Activated T-cell treated with anti-CD3 and anti-CD28 coated beads, Interleukin-2, amount 50 U/mL, for 48 hours (primary cell): ENCODE measurements around the gene CISD3.

Experiments
- DNase-seq, 2 experiments: peaks; one replicate each; pipeline ENCODE4 v3.0.0-alpha.2; 2020

Gene CISD3

DNA sequence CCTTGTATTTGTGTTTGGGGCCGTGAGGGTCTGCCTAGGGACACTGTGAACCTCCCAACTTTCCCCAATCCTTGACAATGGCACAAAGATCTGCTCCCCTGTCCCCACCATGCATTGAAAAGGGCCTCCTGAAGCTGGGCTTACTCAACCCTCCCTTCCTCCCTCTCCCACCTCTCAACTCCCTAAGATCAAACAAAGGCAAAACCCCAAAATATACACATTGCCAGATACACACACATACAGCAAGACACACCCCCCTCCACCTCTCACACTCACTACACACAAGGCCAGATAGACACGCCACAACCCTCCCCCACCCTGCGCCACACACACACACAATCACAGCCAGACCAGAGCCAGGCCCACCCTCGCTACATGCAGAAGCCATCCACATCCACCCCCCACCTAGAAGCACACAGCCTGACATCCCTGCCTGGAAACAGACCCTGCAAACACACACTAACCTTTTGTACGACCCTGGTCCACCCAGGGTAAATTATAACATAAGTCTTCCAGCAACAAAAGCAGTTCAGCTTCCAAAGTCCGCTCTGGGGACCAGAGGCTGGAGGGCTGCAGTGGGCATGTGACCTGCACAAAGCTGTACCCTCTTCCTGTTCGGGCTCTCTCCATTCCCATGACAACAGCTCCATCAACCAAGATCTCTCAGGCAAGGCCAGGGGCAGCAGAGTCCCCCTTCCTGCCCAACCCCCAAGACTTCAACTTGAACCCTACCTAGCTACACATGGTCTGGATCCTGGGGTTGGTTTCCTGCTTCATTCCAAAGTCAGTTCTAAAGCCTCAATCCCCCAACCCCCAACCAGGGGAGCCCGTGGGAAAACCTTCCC is 16.1 kb downstream of the CISD3 start:
- no peak for DNase-seq

DNA sequence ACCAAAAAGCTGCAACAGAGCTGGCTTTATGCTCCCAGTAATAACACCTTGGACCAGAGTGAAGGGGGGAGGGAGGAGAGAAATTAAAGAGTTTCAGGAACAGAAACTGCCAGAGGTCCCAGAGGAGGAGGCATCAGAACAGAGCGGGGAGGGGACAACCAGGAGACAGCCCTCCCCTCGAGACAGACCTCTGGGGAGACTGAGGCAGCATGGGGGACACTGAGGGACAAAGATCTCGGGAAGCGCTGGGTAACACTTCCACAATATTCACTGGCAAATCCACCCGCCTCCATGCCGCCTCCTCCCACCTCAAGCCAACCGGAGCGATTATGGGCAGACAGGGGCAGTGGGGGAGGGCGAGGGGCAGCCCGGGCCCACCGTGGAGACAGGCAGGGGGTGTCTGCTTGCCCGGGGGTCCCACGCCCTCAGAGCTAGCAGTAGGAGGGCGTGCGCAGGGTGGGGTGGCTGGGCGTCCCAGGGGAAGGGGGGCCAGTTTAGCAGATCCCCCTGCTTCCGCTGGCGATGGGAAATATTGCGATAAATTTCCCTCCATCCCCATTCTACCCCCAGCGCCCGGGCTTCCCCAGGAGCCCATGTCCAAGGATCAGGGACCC is 16.8 kb downstream of the CISD3 start:
- no peak for DNase-seq

DNA sequence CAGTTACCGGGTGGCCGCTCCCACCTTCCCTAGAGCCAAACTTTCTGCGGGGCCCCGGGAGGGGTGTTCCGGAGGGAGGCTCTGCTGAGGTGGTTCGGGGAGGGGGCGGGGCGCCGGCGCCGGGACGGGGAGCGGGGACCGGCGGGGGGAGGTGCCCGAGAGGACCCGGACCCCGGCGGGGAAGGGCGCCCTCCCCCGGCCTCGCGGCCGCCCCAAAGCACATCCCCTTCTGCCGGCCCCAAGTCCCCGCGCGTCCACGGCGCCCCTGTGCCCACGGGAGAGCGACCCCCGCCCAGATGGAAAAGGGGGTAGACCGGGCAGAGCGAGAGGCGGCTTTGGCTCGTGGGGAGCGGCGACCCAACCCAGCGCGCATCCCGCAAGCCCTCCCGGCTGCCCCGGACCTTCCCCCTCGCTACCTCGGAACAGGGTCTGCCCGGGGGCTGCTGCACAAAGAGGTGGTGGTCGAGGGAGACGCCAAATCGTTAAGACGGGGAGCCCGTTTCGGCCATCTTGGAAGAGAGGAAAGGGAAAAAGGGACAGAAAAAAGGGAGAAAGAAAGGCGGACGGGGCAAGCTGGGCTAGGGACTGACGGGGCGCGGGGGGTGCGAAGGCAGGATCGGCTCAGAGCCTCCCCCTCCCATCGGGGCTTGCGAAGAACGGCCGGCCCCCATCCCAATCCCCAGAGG is 17.5 kb downstream of the CISD3 start:
- peak in 1 of 2 experiments; percentile 38 for DNase-seq

- DNase-seq, result peak in 1 of 2 experiments; percentile 40
Observed at GRCh38 chr17:38748149-38748891, 18.2 kb downstream of the CISD3 start, which contains the start of gene PCGF2. Gene PCGF2, minus strand, starts transcription at chr17:38748336. Its CDS starts 7,934 bp downstream, at chr17:38740402.

- DNase-seq, result no peak
Observed at GRCh38 chr17:38748892-38749222, 18.7 kb downstream of the CISD3 start.

DNA sequence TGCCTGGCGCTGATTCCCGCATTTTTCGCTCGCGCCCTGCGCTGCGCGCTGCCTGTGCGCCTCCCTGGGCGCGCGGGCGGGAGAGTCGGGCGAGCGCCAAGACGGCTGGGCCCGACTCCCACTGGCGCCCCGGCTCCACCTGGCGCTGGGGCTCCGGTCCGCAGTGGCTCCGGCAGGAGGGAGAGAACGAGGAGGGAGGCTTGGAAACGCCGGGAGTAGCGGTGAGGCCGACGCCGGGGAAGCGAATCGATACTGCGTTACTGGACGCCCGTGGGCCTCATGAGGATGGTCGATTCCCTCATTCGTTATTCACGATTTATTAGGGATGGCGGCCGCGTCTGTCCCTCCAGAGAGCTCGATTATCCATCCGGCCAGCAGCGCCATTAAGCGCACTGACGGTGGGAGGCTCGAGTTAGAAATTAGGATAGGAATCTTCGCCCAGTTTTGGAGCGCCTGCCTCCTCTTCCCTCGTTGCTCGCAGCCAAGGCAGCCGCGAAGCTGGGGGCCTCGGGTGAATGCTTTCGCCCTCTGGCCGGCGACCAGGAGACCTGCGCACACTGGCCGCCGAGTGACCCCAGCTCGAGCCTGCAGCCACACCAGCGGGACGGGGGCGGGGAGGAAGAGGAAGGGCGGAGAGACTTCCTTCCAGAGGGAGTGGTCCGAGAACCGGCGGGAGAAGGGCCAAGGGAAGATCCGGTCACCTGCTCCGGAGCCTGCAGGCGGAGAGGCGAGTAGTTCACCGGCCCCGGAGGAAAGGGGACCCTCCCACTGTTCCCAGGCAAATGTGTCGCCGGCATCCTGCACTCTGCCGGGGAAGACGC is 19.3 kb downstream of the CISD3 start:
- peak; percentile 46 to 54 for DNase-seq

GRCh38 chr17:38750044-38750311 is 19.8 kb downstream of the CISD3 start:
- no peak for DNase-seq

DNA sequence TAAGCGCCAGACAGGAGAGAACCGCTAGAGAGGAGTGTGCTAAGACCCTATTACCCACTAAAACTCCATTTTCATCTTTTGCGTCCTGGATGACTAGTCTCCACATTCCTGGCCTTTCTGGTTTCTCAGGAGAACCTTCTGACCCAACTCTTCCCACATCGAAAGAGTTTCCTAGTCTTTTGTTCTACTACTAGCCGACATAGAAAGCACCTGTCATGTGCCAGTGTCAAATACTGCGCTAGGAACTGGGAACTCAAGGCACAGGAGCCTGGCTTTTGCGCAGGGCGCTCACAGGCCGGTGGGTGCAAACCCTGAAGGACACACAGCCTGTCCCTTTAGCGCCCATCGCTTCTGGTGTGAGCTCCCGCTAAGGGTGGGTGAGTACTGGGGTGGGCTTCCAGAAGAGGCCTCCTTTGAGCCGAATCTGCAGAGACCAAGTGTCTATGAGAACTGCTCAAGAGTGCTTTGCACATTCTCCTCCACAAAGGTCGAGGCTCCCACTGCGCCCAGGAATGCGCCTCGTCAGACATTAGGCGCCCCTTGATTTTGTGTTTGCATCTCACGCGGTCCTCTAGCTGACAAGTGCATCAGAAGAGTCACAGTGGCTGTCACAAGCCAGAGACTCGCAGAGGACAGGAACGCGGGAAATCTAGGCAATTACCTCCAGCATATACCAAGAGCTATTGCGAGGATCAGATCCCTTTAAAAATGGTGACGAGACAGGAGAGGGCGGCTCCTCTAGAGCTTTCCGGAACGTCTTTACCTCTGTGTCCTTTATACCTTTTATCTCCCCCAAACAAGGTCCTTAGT is 20.4 kb downstream of the CISD3 start:
- DNase-seq, result peak; percentile 58

- DNase-seq, result no peak
Observed at GRCh38 chr17:38751144-38751807, 21.1 kb downstream of the CISD3 start.

DNA sequence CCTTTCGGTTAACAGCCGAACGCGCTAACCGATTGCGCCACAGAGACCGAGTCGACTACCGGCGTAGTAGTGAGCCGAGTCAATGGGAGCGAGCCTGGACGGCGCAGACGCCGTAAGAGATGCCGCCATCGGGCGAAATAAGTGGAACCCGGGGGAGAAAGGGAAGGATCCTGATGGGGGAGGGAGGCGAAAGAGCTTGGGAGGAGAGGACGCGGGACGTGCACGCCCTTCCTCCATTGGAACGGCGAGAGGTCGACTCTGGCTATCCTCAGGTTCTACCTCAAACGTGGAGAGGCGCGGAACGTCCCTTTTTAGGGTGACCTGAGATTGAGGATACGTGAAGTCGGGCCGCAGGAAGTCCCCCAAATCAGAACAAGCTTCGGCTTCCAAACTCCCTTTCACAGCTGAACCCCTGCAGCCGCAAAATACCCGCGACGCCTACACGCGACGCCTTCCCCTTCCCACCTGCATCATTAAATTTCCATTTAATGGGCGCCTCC is 21.7 kb downstream of the CISD3 start:
- peak; percentile 93 to 94 for DNase-seq

DNA sequence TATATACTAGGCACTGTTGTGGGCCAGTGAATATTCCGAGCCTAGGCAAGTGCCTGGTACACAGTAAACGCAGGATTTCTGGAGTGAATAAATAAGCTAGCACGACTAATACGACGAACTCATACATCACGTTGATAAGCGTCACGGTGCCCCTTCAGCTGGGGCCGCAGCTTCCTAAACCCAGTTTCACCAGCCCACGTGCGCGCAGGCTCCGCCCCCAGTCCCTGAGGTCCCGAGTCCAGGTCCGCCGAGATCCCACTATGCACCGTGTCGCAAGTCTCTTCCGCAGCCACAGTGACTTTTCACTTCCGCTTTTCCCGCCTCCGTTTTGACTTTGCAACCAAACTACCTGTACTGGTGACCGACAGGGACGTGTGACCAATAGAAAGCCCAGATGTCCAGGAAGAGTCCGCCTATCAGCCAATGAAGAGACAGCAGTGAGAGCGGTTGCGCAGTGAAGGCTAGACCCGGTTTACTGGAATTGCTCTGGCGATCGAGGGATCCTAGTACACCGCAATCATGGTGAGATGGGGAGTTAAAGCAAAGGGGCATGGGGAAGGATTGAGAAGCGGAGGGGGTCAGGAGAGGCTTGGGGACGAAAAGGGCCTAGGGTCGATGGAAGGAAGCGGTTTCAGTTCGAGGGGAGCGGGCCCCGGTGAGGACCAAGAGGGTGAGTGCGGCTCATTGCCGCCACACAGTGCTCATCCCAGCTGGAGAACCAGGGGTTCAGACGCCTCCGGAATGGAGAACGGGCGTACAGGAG is 22.3 kb downstream of the CISD3 start, which contains the start of gene PSMB3:
TSS of gene PSMB3 (plus strand) at position 434 of the 763 bp plus-strand sequence. CDS start at position 520, 86 bp downstream.
- peak; percentile 95 to 98 for DNase-seq

DNA sequence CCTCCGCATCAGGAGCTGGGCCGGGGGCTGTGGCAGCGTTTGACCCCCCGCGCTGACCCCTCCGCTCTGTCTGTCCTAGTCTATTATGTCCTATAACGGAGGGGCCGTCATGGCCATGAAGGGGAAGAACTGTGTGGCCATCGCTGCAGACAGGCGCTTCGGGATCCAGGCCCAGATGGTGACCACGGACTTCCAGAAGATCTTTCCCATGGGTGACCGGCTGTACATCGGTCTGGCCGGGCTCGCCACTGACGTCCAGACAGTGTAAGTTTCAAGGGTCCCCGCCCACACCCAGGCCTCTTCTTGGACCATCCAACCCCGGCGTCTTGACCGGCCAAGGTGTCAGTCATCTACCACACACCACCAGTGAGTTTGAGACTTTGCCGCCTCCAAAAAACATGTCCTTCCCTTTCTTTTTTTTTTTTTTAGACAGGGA is 22.9 kb downstream of the CISD3 start:
- DNase-seq, result no peak

GRCh38 chr17:38761612-38762011 is 31.5 kb downstream of the CISD3 start:
- DNase-seq, result peak; percentile 48 to 63

GRCh38 chr17:38762231-38762630 is 32.1 kb downstream of the CISD3 start:
- DNase-seq, result no peak

DNA sequence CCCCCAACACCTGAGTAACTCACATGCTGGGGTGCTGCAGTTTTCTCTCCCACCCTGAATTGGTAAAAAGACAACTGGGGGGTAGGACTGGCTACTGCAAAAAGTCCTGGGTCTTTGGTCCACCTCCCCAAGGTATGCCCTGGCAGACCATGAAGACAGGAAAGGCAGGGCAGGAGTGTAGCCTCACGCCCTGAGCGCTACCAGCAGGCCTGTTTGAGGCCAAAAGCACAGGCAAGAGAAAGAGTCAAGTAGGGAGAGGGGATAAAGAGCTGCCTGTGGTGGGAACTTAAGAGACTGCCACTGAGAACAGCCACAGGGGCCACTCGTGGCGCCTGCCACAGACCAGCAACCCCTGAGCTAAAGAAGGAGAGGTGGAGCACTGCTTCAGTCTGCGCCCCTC is 36.2 kb downstream of the CISD3 start:
- DNase-seq, result no peak

DNA sequence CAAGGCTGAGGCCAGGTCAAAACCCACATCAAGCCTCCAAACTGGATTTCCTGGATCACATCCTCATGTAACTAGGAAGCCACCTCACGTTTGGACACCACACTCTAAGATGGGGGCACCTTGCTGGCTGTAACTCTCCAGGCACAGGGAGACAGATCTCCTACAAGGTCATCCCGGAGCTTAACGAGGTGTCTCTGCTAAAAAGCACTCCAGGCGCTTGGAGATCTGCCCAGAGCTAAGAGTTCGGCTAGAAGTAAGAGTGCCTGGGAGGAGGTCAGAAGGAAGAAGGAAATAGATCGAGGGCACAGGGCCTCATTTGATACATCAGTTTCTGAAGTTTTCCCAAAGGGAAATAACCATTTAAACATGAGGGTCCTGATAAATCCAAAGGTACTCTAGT is 38.3 kb downstream of the CISD3 start:
- DNase-seq, result no peak

- DNase-seq, result no peak
Observed at GRCh38 chr17:38773258-38773657, 43.1 kb downstream of the CISD3 start.

- DNase-seq, result no peak
Observed at GRCh38 chr17:38777641-38778250, 47.6 kb downstream of the CISD3 start.
